HepG2 (cell line): Measurements from ENCODE around the gene DNAJA2. TPM values are rescaled to one million over a fixed set of nuclear protein-coding genes. Genes with fewer than 3 reads are reported as not detected.

Experiments
- ATAC-seq: fragments of 200-7000 bp; cut with Tn5 transposase; 3 replicates; pipeline ENCODE4 v1.9.1; 2020; ENCODE audit warnings: mild to moderate bottlenecking, moderate library complexity
- BruUV-seq: library from RNA; stranded (reverse); fragments of 400-500 nt; replicated peaks from 2 replicates; lab custom pipeline; 2021; lab: Mats Ljungman, UMichigan
- CTCF ChIA-PET: fragments of 300-600 bp; formaldehyde crosslinking; extraction: SDS; loops from one replicate; lab custom pipeline; 2021; ENCODE audit warnings: low total read pairs, inconsistent platforms, low intra/inter-chr PET ratio; lab: Yijun Ruan, JAX
- POLR2A ChIA-PET: fragments of 350-600 bp; sonication (Branson Sonifier 250); formaldehyde crosslinking; loops from one replicate; lab custom pipeline; 2020; ENCODE audit warnings: antibody characterized with exemption, inconsistent platforms; lab: Yijun Ruan, JAX
- DNase-seq: peaks from one replicate; pipeline ENCODE4 v3.0.0-alpha.2; 2015; ENCODE audit warnings: low spot score
- FAIRE-seq: peaks from 3 replicates; lab custom pipeline; 2011; peaks lifted over from hg19 to GRCh38; lab: Jason Lieb, UNC
- H2AFZ ChIP-seq: one replicate; pipeline ENCODE4 v1.6.1; 2011; ENCODE audit warnings: low read length, inconsistent platforms
- H3K27ac ChIP-seq: fragments of 300-600 bp; 3 replicates; pipeline ENCODE4 v1.8.0; 2011; ENCODE audit warnings: mixed run types, mild to moderate bottlenecking, mixed read lengths, low read length, inconsistent platforms; ENCODE audit not compliant: insufficient read depth; ENCODE audit errors: extremely low read length
- H3K27me3 ChIP-seq, 2 experiments: fragments of 200-600 bp in 1 of 2; 2 replicates in 1 of 2; 3 replicates in 1 of 2; pipeline versions ENCODE4 v1.6.0 to v1.8.0; 2011; ENCODE audit warnings: low read length in 2 of 2, mild to moderate bottlenecking in 2 of 2, moderate library complexity in 2 of 2, inconsistent platforms in 1 of 2; ENCODE audit not compliant: insufficient read depth in 2 of 2, control insufficient read depth in 1 of 2
- H3K36me3 ChIP-seq, 2 experiments: fragments of 200-600 bp in 1 of 2; replicated peaks in 1 of 2; 2 replicates in 1 of 2; 3 replicates in 1 of 2; pipeline versions ENCODE4 v1.5.1 to v1.8.0; 2011; ENCODE audit warnings: low read length in 2 of 2, inconsistent platforms in 1 of 2; ENCODE audit not compliant: insufficient read depth in 2 of 2, control insufficient read depth in 1 of 2
- H3K4me1 ChIP-seq: 2 replicates; pipeline ENCODE4 v1.5.1; 2012; ENCODE audit warnings: low read length, inconsistent platforms; ENCODE audit not compliant: insufficient read depth
- H3K4me2 ChIP-seq: 2 replicates; pipeline ENCODE4 v1.6.0; 2011; ENCODE audit warnings: low read depth, low read length, inconsistent platforms
- H3K4me3 ChIP-seq, 3 experiments: fragments of 200-600 bp in 1 of 3; sonication (generic), shearing (Covaris generic) in 1 of 3; replicated peaks in 1 of 3; 2 replicates each; pipeline ENCODE4 v1.5.1; 2011 to 2016; ENCODE audit warnings: low read length in 3 of 3, inconsistent platforms in 2 of 3, low read depth in 2 of 3, mild to moderate bottlenecking in 2 of 3, control low read depth in 1 of 3, mixed read lengths in 1 of 3; ENCODE audit not compliant: insufficient read depth in 1 of 3
- H3K79me2 ChIP-seq: one replicate; pipeline ENCODE4 v1.6.1; 2011; ENCODE audit warnings: low read length, inconsistent platforms; ENCODE audit not compliant: insufficient read depth
- H3K9ac ChIP-seq: 2 replicates; pipeline ENCODE4 v1.6.0; 2011; ENCODE audit warnings: mild to moderate bottlenecking, low read depth, low read length, inconsistent platforms; ENCODE audit not compliant: insufficient read depth
- H3K9me3 ChIP-seq: 2 replicates; pipeline ENCODE4 v1.5.1; 2012; ENCODE audit warnings: mild to moderate bottlenecking, low read length
- H4K20me1 ChIP-seq: 2 replicates; pipeline ENCODE4 v1.6.0; 2011; ENCODE audit warnings: inconsistent platforms, mild to moderate bottlenecking, low read length, moderate library complexity; ENCODE audit not compliant: insufficient read depth
- CCDC6 ChIP-seq: sonication (generic); formaldehyde crosslinking; IDR thresholded peaks from 2 replicates; pipeline ENCODE4 v1.8.1; 2022; ENCODE audit warnings: mild to moderate bottlenecking, missing genetic modification reagents, moderate library complexity
- HMG20A ChIP-seq: IDR thresholded peaks from 2 replicates; pipeline ENCODE4 v1.6.1; 2016; ENCODE audit warnings: borderline replicate concordance
- HMGA1 ChIP-seq: sonication (generic); formaldehyde crosslinking; conservative IDR thresholded peaks from 2 replicates; pipeline ENCODE4 v1.4.0; 2020; ENCODE audit warnings: missing genetic modification reagents
- MEF2D ChIP-seq: sonication (generic); formaldehyde crosslinking; IDR thresholded peaks from 2 replicates; pipeline ENCODE4 v1.5.1; 2020; ENCODE audit warnings: mild to moderate bottlenecking, missing genetic modification reagents
- MXD4 ChIP-seq: IDR thresholded peaks from 2 replicates; pipeline ENCODE4 v1.6.1; 2016; ENCODE audit warnings: mild to moderate bottlenecking, missing biosample characterization, missing genetic modification reagents
- PHF8 ChIP-seq: sonication (generic); formaldehyde crosslinking; IDR thresholded peaks from 2 replicates; pipeline ENCODE4 v1.5.0; 2020; ENCODE audit warnings: missing genetic modification reagents
- RXRA ChIP-seq: sonication (generic); formaldehyde crosslinking; IDR thresholded peaks from 2 replicates; pipeline ENCODE4 v1.5.1; 2020; ENCODE audit warnings: missing genetic modification reagents
- SUZ12 ChIP-seq: fragments of 150-350 bp; IDR thresholded peaks from 2 replicates; pipeline ENCODE4 v1.6.1; 2014; ENCODE audit warnings: low read depth, low read length
- U2AF1 ChIP-seq: fragments of 200-400 bp; formaldehyde crosslinking; optimal IDR thresholded peaks from 2 replicates; pipeline ENCODE3; 2017; ENCODE audit warnings: mild to moderate bottlenecking, low read depth, low read length
- ZKSCAN5 ChIP-seq: sonication (generic); formaldehyde crosslinking; IDR thresholded peaks from 2 replicates; pipeline ENCODE4 v1.5.1; 2020; ENCODE audit warnings: mild to moderate bottlenecking, missing genetic modification reagents
- ZMYM4 ChIP-seq: sonication (generic); formaldehyde crosslinking; IDR thresholded peaks from 2 replicates; pipeline ENCODE4 v1.8.1; 2023; ENCODE audit warnings: mild to moderate bottlenecking, missing genetic modification reagents
- ZNF12 ChIP-seq: sonication (generic); formaldehyde crosslinking; IDR thresholded peaks from 2 replicates; pipeline ENCODE4 v1.5.0; 2020; ENCODE audit warnings: missing genetic modification reagents
- ZNF121 ChIP-seq: sonication (generic); formaldehyde crosslinking; IDR thresholded peaks from 2 replicates; pipeline ENCODE4 v1.5.0; 2020; ENCODE audit warnings: mild to moderate bottlenecking, missing genetic modification reagents
- ZNF274 ChIP-seq: sonication (generic); formaldehyde crosslinking; IDR thresholded peaks from 2 replicates; pipeline ENCODE4 v1.5.1; 2020; ENCODE audit warnings: mild to moderate bottlenecking, missing genetic modification reagents
- ZNF326 ChIP-seq: sonication (generic); formaldehyde crosslinking; IDR thresholded peaks from 2 replicates; pipeline ENCODE4 v1.4.0; 2020; ENCODE audit warnings: missing genetic modification reagents, borderline replicate concordance
- ZNF567 ChIP-seq: sonication (generic); formaldehyde crosslinking; IDR thresholded peaks from 2 replicates; pipeline ENCODE4 v1.8.1; 2023; ENCODE audit warnings: mild to moderate bottlenecking, missing genetic modification reagents, borderline replicate concordance
- ZNF598 ChIP-seq: sonication (generic); formaldehyde crosslinking; IDR thresholded peaks from 2 replicates; pipeline ENCODE4 v1.5.1; 2020; ENCODE audit warnings: mild to moderate bottlenecking, missing genetic modification reagents, borderline replicate concordance
- ZNF816 ChIP-seq: sonication (generic); formaldehyde crosslinking; IDR thresholded peaks from 2 replicates; pipeline ENCODE4 v1.8.0; 2022; ENCODE audit warnings: missing genetic modification reagents, mild to moderate bottlenecking, borderline replicate concordance
- WGBS: methylation state at CpG from one replicate; pipeline ENCODE4 v1.1.6; 2017; ENCODE audit warnings: low lambda C conversion rate; 5-methylcytosine and 5-hydroxymethylcytosine counted together
- in situ Hi-C: cut with HindIII; loops from 2 replicates; pipeline ENCODE4 v1.10.0; 2017; ENCODE audit warnings: low pct_unique_long_range_greater_than_20kb; ENCODE audit not compliant: extremely low pct_ligation_motif_present
- intact Hi-C: fragments of 100-400 bp; cut with micrococcal nuclease; formaldehyde crosslinking; loops from one replicate; pipeline ENCODE4 v1.10.0; 2022; ENCODE audit not compliant: unreplicated experiment
- polyA plus RNA-seq, 8 experiments: library from polyadenylated mRNA; depleted of rRNA in 3 of 8; stranded (reverse) in 7 of 8; unstranded in 1 of 8; fragments of >200 nt; fragmentation: Illumina TruSeq in 4 of 8; extraction: Trizol in 4 of 8; gene quantifications; 2 replicates each; pipeline versions ENCODE4 v1.2.1 to v1.2.3, GENCODE V29; 2011 to 2016; ENCODE audit warnings: low read depth in 4 of 8, missing spikeins in 1 of 8, mixed read lengths in 1 of 8; ENCODE audit not compliant: insufficient read depth in 1 of 8
- total RNA-seq, 5 experiments: library from RNA; depleted of rRNA; stranded (reverse); fragments of >200 nt; fragmentation: Illumina TruSeq; extraction: Trizol; gene quantifications; 2 replicates each; pipeline ENCODE4 v1.2.3, GENCODE V29; 2016; ENCODE audit warnings: low read depth in 1 of 5
- TF ChIP-seq, protein P1 (sequence below): sonication (generic); formaldehyde crosslinking; IDR thresholded peaks from 2 replicates; pipeline ENCODE4 v1.5.1; 2020; ENCODE audit warnings: missing genetic modification reagents, mild to moderate bottlenecking, borderline replicate concordance
- TF ChIP-seq, protein P2 (sequence below): sonication (generic); formaldehyde crosslinking; IDR thresholded peaks from 2 replicates; pipeline ENCODE4 v1.4.0; 2020; ENCODE audit warnings: missing genetic modification reagents
- TF ChIP-seq, protein P3 (sequence below): sonication (generic); formaldehyde crosslinking; IDR thresholded peaks from 2 replicates; pipeline ENCODE4 v1.9.0; 2021; ENCODE audit warnings: missing genetic modification reagents, mild to moderate bottlenecking, borderline replicate concordance

The DNAJA2 gene
- total and polyA plus RNA-seq, 2 of the 13 experiments (the other 11 are each of a cell fraction or from before 2014, with no cell fraction given), result 25.4 to 176 TPM

DNA sequence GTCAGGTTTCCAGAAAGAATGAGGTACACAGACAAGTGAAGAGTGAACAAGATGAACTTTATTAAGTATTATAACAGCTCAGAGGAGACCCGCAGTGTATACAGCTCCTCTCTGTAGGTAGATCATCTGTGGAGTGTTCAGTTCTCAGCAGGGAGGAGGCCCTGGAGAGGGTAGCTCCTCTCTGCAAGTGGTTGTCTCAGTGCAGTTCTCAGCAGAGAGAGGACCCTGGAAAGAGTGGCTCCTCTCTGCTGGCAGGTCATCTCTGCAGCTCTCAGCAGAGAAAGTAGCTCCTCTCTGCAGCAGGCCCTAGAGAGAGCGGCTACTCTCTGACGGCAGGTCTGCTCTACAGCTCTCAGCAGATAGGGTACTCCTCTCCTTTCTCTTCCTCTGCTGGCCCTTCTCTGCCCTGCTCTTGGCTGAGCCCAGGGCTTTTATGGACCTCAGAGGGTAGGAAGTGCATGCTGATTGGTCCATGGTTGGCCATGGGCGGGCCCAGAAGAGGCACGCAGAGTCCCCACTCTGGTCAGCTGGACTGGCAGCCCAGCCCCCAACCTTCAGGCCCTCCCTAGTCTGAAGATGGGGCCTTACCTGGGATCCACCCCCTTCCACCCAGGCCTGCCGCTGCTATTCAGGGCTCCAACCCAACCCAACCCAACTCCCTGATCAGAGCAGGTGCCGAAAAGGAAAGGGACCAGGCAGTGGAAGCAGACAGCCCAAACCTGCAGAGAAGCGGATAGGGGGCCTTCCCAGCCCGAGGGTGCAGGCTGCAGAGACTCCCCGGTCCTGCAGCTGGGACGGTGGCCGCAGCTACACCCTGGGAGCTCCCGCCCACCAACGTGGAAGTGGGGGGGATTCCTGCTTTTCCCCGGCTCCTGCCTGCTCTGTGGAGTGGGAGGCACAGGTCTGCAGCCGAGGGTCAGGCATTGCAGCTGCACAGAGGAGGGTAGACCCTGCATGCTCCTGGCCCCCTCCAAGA lies 18.5 kb upstream of the DNAJA2 start:
- Histone ChIP-seq H3K9ac (no peak overlapping the region; the same call in 1 of the 2 replicates), H3K4me1 (peaks cover 11% of the 10 kb centered on the region; the same call in 1 of the 2 replicates), H2AFZ (no peak overlapping the region), H3K4me3 (peak overlapping the region; percentile 24 to 68 (median 40); a peak in 4 of 6 replicates), H3K27ac (no peak overlapping the region), H4K20me1 (no peaks in the 10 kb centered on the region), H3K9me3 (peaks cover 10% of the 10 kb centered on the region; the same call in 1 of the 2 replicates), H3K27me3 (no peaks in the 10 kb centered on the region; a peak in 1 of 5 replicates), H3K79me2 (no peaks in the 10 kb centered on the region), H3K4me2 (peak overlapping the region; percentile 82), H3K36me3 (no peaks in the 10 kb centered on the region)
- 23% methylated on average over 16 of the region's 16 CpGs for WGBS
- CTCF ChIA-PET, result no interaction called here
- no peak for FAIRE-seq
- BruUV-seq, result no TSS peak
- intact Hi-C loops, result no loop called here
- peak; percentile 91 for ATAC-seq
- POLR2A ChIA-PET, result interaction anchor here (1.4 to 2.8 kb wide), 7 partner anchors 8 to 46 kb away, joined by 3 to 49 read pairs (median 4); partner anchors contain the start of gene DNAJA2
- peak; percentile 48 for DNase-seq
- in situ Hi-C loops, result no loop called here
- TF ChIP-seq ZNF816 (no peak), SUZ12 (no peak), HMGA1 (CRISPR knock-in tag) (no peak), MEF2D (CRISPR knock-in tag) (no peak), HMG20A (CRISPR knock-in tag) (no peak), ZNF326 (no peak), PHF8 (peak; percentile 59), ZNF598 (CRISPR knock-in tag) (peak; percentile 38; the same call in 1 of the 2 replicates), ZNF121 (no peak), MXD4 (CRISPR knock-in tag) (no peak), ZNF274 (CRISPR knock-in tag) (no peak), ZKSCAN5 (CRISPR knock-in tag) (no peak), ZMYM4 (CRISPR knock-in tag) (peak; percentile 85), CCDC6 (CRISPR knock-in tag) (no peak), ZNF12 (no peak), ZNF567 (CRISPR knock-in tag) (no peak), RXRA (CRISPR knock-in tag) (0 out of 2 replicates have a peak, but pooled peaks have one; percentile 36), U2AF1 (no peak)
- TF ChIP-seq, protein P1, sequence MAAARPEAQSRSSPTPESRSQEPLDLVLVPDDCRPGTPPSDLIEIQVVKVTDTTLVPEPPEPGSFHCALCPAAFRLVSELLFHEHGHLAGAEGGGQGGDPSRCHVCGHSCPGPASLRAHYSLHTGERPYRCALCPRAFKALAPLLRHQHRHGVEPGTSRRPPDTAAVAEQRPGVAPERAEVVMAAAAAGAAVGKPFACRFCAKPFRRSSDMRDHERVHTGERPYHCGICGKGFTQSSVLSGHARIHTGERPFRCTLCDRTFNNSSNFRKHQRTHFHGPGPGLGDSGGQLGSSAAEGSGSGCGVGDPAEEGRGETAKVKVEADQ, result no peak
- TF ChIP-seq, protein P2, sequence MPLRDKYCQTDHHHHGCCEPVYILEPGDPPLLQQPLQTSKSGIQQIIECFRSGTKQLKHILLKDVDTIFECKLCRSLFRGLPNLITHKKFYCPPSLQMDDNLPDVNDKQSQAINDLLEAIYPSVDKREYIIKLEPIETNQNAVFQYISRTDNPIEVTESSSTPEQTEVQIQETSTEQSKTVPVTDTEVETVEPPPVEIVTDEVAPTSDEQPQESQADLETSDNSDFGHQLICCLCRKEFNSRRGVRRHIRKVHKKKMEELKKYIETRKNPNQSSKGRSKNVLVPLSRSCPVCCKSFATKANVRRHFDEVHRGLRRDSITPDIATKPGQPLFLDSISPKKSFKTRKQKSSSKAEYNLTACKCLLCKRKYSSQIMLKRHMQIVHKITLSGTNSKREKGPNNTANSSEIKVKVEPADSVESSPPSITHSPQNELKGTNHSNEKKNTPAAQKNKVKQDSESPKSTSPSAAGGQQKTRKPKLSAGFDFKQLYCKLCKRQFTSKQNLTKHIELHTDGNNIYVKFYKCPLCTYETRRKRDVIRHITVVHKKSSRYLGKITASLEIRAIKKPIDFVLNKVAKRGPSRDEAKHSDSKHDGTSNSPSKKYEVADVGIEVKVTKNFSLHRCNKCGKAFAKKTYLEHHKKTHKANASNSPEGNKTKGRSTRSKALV (CRISPR knock-in tag), result no peak
- TF ChIP-seq, protein P3, sequence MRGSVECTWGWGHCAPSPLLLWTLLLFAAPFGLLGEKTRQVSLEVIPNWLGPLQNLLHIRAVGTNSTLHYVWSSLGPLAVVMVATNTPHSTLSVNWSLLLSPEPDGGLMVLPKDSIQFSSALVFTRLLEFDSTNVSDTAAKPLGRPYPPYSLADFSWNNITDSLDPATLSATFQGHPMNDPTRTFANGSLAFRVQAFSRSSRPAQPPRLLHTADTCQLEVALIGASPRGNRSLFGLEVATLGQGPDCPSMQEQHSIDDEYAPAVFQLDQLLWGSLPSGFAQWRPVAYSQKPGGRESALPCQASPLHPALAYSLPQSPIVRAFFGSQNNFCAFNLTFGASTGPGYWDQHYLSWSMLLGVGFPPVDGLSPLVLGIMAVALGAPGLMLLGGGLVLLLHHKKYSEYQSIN (CRISPR knock-in tag), result no peak
